ENCODE results near the gene SUSD3.

The SUSD3 gene

GRCh38 chr9:93057042-93057702, 1.3 kb upstream of the SUSD3 start:
- TF ChIP-seq, protein P1, sequence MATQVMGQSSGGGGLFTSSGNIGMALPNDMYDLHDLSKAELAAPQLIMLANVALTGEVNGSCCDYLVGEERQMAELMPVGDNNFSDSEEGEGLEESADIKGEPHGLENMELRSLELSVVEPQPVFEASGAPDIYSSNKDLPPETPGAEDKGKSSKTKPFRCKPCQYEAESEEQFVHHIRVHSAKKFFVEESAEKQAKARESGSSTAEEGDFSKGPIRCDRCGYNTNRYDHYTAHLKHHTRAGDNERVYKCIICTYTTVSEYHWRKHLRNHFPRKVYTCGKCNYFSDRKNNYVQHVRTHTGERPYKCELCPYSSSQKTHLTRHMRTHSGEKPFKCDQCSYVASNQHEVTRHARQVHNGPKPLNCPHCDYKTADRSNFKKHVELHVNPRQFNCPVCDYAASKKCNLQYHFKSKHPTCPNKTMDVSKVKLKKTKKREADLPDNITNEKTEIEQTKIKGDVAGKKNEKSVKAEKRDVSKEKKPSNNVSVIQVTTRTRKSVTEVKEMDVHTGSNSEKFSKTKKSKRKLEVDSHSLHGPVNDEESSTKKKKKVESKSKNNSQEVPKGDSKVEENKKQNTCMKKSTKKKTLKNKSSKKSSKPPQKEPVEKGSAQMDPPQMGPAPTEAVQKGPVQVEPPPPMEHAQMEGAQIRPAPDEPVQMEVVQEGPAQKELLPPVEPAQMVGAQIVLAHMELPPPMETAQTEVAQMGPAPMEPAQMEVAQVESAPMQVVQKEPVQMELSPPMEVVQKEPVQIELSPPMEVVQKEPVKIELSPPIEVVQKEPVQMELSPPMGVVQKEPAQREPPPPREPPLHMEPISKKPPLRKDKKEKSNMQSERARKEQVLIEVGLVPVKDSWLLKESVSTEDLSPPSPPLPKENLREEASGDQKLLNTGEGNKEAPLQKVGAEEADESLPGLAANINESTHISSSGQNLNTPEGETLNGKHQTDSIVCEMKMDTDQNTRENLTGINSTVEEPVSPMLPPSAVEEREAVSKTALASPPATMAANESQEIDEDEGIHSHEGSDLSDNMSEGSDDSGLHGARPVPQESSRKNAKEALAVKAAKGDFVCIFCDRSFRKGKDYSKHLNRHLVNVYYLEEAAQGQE (IDR thresholded peaks at IDR 0.05; ENCODE audit: insufficient replicate concordance, low read depth) = no peak
- TF ChIP-seq CTCF (IDR thresholded peaks at IDR 0.05; ENCODE audit: insufficient read depth, low read length) (no peak), SPI1 (IDR thresholded peaks at IDR 0.05; ENCODE audit: borderline replicate concordance, low read depth) (no peak), GABPA (IDR thresholded peaks at IDR 0.05; ENCODE audit: low read depth) (no peak), POLR2AphosphoS5 (IDR thresholded peaks at IDR 0.05; ENCODE audit: low read depth) (no peak)
- no peak overlapping the region for H3K27ac ChIP-seq (replicated peaks)
- H3K4me3 ChIP-seq (replicated peaks; ENCODE audit: insufficient read depth, low read length) = no peak overlapping the region
- DNase-seq (ENCODE audit: low read depth in 1 of 2, low spot score in 1 of 2) = no peak
- no peaks in the 10 kb centered on the region for H3K27me3 ChIP-seq (ENCODE audit: insufficient read depth, poor library complexity, severe bottlenecking)

GRCh38 chr9:93057703-93058354, 672 bp upstream of the SUSD3 start:
- Histone ChIP-seq H3K4me3 (replicated peaks; ENCODE audit: insufficient read depth, low read length) (no peak overlapping the region), H3K27ac (replicated peaks) (peak overlapping the region; percentile 46)

More at GRCh38 chr9:93057703-93058354, 672 bp upstream of the SUSD3 start:
- DNase-seq (ENCODE audit: low read depth in 1 of 2, low spot score in 1 of 2) = no peak
- TF ChIP-seq, protein P1 (IDR thresholded peaks at IDR 0.05; ENCODE audit: insufficient replicate concordance, low read depth) = no peak
- TF ChIP-seq CTCF (IDR thresholded peaks at IDR 0.05; ENCODE audit: insufficient read depth, low read length) (no peak), SPI1 (IDR thresholded peaks at IDR 0.05; ENCODE audit: borderline replicate concordance, low read depth) (no peak), POLR2AphosphoS5 (IDR thresholded peaks at IDR 0.05; ENCODE audit: low read depth) (no peak), GABPA (IDR thresholded peaks at IDR 0.05; ENCODE audit: low read depth) (no peak)
- no peaks in the 10 kb centered on the region for H3K27me3 ChIP-seq (ENCODE audit: insufficient read depth, poor library complexity, severe bottlenecking)

All from HL-60 (cell line).